NCI-H1092 (cell line): ENCODE measurements around the gene CXCL16.

Experiments used
- DNase-seq: peaks from one replicate; lab custom pipeline; 2025; lab: John Stamatoyannopoulos, UW

CXCL16 gene

GRCh38 chr17:4751932-4752331, 12.2 kb upstream of the CXCL16 start:
- DNase-seq = no peak

GRCh38 chr17:4750606-4751005, 10.9 kb upstream of the CXCL16 start:
- DNase-seq = no peak

GRCh38 chr17:4748686-4749085, 9.0 kb upstream of the CXCL16 start:
- DNase-seq = no peak

GRCh38 chr17:4747847-4748246, 8.1 kb upstream of the CXCL16 start:
- DNase-seq = no peak

GRCh38 chr17:4744999-4745969, 5.6 kb upstream of the CXCL16 start:
- DNase-seq = no peak

DNA sequence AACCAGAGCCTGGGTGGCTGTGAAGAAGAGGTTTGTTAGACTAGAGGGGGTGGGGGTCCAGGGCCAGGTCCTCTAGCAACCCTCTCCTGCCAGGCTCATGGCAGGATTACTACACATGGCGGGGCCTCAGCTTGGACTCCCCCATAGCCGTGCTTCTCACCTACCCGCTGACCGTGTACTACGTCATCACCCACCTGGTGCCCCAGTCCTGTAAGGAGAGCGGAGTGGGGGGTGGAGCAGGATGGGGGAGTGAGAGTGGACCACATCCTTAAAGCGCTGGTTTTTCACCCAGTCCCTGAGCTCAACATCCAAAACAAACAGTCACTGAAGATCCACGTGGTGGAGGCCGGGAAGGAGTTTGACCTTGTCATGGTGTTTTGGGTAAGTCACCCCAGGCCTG, 4.2 kb upstream of the CXCL16 start:
- DNase-seq = no peak

DNA sequence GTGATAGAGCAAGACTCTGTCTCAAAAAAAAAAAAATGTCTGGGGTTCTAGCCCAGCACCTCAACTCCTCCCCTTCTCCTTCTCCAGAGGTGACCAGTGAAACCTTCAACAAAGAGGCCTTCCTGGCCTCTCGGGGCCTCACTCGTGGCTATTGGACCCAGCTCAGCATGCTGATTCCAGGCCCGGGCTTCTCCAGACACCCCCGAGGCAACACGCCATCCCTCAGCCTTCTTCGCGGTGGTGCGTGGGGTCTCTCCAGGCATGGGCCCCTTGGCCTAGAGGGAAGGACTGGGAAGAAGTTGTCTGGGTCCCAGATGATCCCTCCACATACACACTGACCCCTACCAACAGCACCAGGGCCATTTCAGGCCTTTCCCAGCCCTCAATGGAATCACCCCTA, 3.5 kb upstream of the CXCL16 start:
- DNase-seq = no peak

GRCh38 chr17:4742629-4743028, 2.9 kb upstream of the CXCL16 start:
- DNase-seq = no peak

DNA sequence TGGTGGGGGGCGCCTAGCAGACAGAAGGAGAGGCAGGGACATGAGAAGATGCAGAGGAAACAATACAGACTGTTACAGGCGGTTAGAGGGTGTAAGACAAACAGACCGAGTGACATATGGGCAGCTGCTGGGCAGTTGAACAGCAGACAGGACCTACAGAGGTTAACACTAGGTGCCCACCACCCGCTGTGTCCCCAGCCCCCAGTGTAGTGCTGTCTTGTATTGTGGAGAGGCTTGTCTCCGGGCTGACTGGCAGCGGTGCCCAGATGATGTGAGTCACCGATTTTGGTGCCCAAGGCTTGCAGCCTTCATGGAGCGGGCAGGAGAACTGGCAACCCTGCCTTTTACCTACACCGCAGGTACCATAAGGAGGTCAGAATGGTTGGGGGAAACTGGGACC, 2.4 kb upstream of the CXCL16 start:
- no peak for DNase-seq

- no peak for DNase-seq
Observed at GRCh38 chr17:4741544-4741943, 1.8 kb upstream of the CXCL16 start.

GRCh38 chr17:4740584-4740983, 856 bp upstream of the CXCL16 start:
- no peak for DNase-seq

GRCh38 chr17:4740025-4740351, 260 bp upstream of the CXCL16 start:
- no peak for DNase-seq

DNA sequence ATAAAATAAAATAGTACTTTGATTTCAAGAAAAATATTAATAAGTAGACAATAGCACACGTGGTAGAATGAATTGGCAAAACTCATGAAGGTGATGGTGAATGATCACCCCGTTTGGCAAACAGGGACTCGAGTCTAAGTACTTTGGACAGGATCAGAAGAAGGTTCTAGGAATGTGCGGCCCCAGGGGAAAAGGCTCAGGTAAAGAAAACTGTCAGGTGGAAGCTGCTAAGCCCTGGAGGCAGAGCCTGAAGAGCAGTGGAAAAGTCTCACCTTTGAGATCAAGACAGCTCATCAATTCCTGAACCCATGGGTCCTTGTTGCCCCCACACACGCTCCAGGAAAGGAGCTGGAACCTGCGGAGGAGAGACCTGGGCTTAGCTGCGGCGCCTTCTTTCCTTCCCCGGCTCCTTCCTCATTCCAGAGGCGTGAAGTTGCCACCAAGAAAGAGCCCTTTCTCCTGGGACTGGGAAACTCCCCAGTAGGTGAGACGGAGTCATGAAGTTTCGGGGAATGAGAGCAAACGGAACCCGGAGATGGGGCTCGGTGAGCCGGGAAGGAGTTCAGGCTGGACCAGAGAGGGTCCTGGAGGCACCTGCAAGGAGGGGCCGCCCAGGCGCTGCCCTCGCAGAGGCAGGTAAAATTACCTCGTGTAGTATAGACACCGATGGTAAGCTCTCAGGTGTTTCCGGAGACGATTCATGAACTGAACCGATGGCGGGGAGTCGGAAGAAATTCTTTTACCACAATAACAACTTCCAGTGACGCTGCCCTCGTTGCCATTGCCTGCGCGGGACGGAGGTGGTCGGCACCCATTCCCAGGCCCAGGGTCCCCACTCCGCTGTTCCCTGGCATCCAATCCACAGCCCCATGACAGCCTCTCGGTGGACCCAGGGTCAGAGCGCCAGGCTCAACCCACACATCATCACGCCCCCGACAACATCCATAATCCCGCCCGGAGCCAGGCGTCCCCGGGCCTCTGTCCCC, 1.3 kb downstream of the CXCL16 start:
- no peak for DNase-seq

GRCh38 chr17:4735876-4736651, 3.7 kb downstream of the CXCL16 start:
- no peak for DNase-seq

- DNase-seq = no peak
Observed at GRCh38 chr17:4734857-4735475, 4.8 kb downstream of the CXCL16 start.

DNA sequence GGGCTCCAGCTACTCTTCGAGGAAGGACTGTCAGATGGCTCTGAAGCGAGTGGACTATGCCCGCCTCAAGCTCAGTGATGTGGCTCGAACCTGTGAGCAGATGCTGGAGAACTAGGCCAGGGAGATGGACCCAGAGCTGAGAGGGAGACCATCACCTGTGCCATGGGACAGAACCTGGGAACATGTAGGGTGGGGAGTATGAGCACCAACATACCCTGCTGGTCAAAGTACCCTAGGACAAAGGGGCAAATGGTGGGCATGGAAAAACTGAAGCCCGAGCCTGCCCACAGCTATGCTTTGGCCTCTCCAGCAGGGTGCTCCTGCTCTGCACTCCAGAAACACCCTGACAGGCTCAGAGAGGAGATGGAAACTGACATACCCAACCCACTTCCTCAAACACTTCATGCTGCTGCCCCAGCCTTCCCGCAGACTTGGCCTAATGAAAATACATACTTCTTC, 6.6 kb downstream of the CXCL16 start:
- no peak for DNase-seq

DNA sequence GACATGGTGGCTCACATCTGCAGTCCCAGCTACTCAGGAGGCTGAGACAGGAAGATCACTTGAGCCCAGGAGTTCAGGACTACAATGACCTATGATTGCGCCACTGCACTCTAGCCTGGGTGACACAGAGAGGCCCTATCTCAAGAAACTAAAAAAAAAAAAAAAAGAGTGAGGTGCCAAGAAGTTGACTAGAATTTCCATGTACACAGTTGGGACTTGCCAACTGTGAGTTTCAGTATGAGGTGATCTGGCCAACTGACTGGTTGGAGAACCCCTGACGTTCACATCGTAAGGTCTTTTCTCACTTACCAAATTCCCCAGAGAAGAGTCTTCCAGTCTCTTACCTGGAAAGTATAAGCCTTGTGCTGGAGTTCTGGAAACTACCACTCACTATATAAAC, 11.6 kb downstream of the CXCL16 start:
- DNase-seq = no peak

DNA sequence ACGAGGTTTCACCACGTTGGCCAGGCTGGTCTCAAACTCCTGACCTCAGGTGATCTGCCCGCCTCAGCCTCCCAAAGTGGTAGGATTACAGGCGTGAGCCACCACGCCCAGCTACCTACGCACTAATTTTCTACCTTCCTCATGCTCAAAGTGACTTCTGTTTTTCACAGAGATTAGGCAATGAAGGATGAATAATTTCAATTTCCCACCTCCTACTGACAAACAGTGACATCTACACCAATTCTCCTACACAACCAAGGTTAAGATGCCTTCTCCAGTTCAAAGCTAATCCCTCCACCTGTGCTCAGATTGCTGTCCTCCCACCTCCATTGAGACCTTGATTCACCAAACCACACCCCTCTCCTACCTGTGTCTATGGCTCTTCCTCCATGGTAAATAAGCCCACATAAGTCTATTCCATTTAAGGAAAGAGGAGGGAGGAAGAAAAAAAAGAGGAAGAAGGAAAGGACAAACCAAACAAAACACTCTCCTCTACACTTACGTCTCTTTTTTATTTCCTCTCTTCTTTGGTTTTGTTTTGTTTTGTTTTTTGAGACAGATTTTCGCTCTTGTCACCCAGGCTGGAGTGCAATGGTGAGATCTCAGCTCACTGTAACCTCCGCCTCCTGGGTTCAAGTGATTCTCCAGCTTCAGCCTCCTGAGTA, 13.9 kb downstream of the CXCL16 start:
- DNase-seq = no peak

DNA sequence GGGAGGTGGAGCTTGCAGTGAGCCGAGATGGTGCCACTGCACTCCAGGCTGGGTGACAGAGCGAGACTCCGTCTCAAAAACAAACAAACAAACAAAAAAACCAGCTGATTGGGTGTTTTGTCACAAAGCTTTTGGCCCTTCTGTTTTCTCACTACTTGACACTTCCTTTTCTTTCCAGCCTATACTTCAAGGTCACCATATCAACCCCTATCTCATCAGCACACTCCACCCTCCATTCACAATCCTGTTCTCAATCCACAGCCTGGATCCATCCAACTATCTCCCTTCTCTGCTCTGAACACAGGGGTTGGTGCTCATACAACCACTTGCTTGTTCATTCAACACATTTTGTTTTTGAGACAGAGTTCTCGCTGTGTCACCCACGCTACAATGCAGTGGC, 15.1 kb downstream of the CXCL16 start:
- no peak for DNase-seq

GRCh38 chr17:4722678-4723240, 17.0 kb downstream of the CXCL16 start:
- no peak for DNase-seq
